GM23338 (cell line): ENCODE results near the gene SMARCE1. TPM values are rescaled to one million over a fixed set of nuclear protein-coding genes. Genes with fewer than 3 reads are reported as not detected.

ENCODE experiments used
- ATAC-seq: fragments of 200-7000 bp; cut with Tn5 transposase; 3 replicates; pipeline ENCODE4 v1.9.1; 2020
- DNase-seq: peaks from one replicate; pipeline ENCODE4 v3.0.0-alpha.2; 2015; ENCODE audit warnings: low spot score
- H2AFZ ChIP-seq: fragments of 200-600 bp; sonication (generic); 2 replicates; pipeline ENCODE4 v1.8.0; 2016; ENCODE audit warnings: antibody characterized with exemption, mild to moderate bottlenecking, moderate library complexity
- H3F3A ChIP-seq: fragments of 200-600 bp; sonication (generic); replicated peaks from 2 replicates; pipeline ENCODE4 v1.8.0; 2017; ENCODE audit warnings: antibody characterized with exemption, mixed run types, low read depth
- H3K27ac ChIP-seq: fragments of 200-600 bp; sonication (generic); 2 replicates; pipeline ENCODE4 v1.6.1; 2016; ENCODE audit warnings: low read depth
- H3K27me3 ChIP-seq: fragments of 200-600 bp; sonication (generic); 2 replicates; pipeline ENCODE4 v1.8.0; 2016; ENCODE audit warnings: mild to moderate bottlenecking, mixed run types, moderate library complexity; ENCODE audit not compliant: insufficient read depth
- H3K36me3 ChIP-seq: fragments of 200-600 bp; sonication (generic); 2 replicates; pipeline ENCODE4 v1.8.0; 2016; ENCODE audit warnings: mild to moderate bottlenecking; ENCODE audit not compliant: insufficient read depth
- H3K4me1 ChIP-seq: fragments of 200-600 bp; sonication (generic); 2 replicates; pipeline ENCODE4 v1.8.0; 2016; ENCODE audit warnings: mild to moderate bottlenecking, moderate library complexity; ENCODE audit not compliant: insufficient read depth
- H3K4me2 ChIP-seq: fragments of 200-600 bp; sonication (generic); 2 replicates; pipeline ENCODE4 v1.7.1; 2017; ENCODE audit warnings: mixed run types
- H3K4me3 ChIP-seq: fragments of 200-600 bp; sonication (generic); 2 replicates; pipeline ENCODE4 v1.6.1; 2016; ENCODE audit warnings: mixed run types
- H3K79me2 ChIP-seq: fragments of 200-600 bp; sonication (generic); replicated peaks from 2 replicates; pipeline ENCODE4 v1.8.0; 2017; ENCODE audit warnings: mild to moderate bottlenecking; ENCODE audit not compliant: insufficient read depth
- H3K9me2 ChIP-seq: fragments of 200-600 bp; sonication (generic); 2 replicates; pipeline ENCODE4 v1.8.0; 2017; ENCODE audit not compliant: insufficient read depth
- H4K20me1 ChIP-seq: fragments of 200-600 bp; sonication (generic); replicated peaks from 2 replicates; pipeline ENCODE4 v1.8.0; 2017; ENCODE audit warnings: mild to moderate bottlenecking; ENCODE audit not compliant: insufficient read depth
- H3K27ac Mint-ChIP-seq: 2 replicates; pipeline ENCODE4 v1.8.0; 2020; ENCODE audit warnings: inconsistent platforms, mild to moderate bottlenecking, moderate library complexity, mixed read lengths
- H3K27me3 Mint-ChIP-seq: 3 replicates; pipeline ENCODE4 v1.8.0; 2022; ENCODE audit warnings: low read depth, mild to moderate bottlenecking, moderate library complexity, mixed read lengths, inconsistent platforms; ENCODE audit not compliant: insufficient read depth, poor library complexity
- H3K36me3 Mint-ChIP-seq: 3 replicates; pipeline ENCODE4 v1.8.0; 2021; ENCODE audit warnings: low read depth, mild to moderate bottlenecking, inconsistent platforms, moderate library complexity, mixed read lengths
- H3K4me1 Mint-ChIP-seq: 3 replicates; pipeline ENCODE4 v1.8.0; 2020; ENCODE audit warnings: mild to moderate bottlenecking, inconsistent platforms, mixed read lengths
- H3K4me3 Mint-ChIP-seq: 3 replicates; pipeline ENCODE4 v1.8.0; 2021; ENCODE audit warnings: moderate library complexity, mild to moderate bottlenecking, inconsistent platforms, mixed read lengths
- H3K9me3 Mint-ChIP-seq: 3 replicates; pipeline ENCODE4 v1.8.0; 2020; ENCODE audit warnings: moderate library complexity, mild to moderate bottlenecking, inconsistent platforms, mixed read lengths
- CREB1 ChIP-seq: fragments of 250-450 bp; sonication (Bioruptor Pico); IDR thresholded peaks from 2 replicates; pipeline ENCODE4 v1.5.0; 2020; ENCODE audit warnings: low read depth, mild to moderate bottlenecking, moderate library complexity
- CTCF ChIP-seq, 2 experiments: fragments of 200-600 bp in 1 of 2; sonication (generic) in 1 of 2; conservative IDR thresholded peaks; 2 replicates each; pipeline versions ENCODE4 v1.5.1 to v1.6.1; 2016 to 2017; ENCODE audit warnings: antibody characterized with exemption in 2 of 2, low read depth in 2 of 2, mild to moderate bottlenecking in 2 of 2, moderate library complexity in 1 of 2
- JUNB ChIP-seq: IDR thresholded peaks from one replicate; pipeline ENCODE4 v1.6.1; 2016; ENCODE audit warnings: antibody characterized with exemption; ENCODE audit not compliant: unreplicated experiment
- REST ChIP-seq: IDR thresholded peaks from one replicate; pipeline ENCODE4 v1.6.1; 2018; ENCODE audit warnings: antibody characterized with exemption; ENCODE audit not compliant: unreplicated experiment
- STAT1 ChIP-seq: IDR thresholded peaks from one replicate; pipeline ENCODE4 v1.6.1; 2016; ENCODE audit warnings: antibody characterized with exemption; ENCODE audit not compliant: unreplicated experiment
- ZNF462 ChIP-seq: fragments of 250-450 bp; sonication (Bioruptor Pico); IDR thresholded peaks from 2 replicates; pipeline ENCODE4 v1.5.0; 2020; ENCODE audit warnings: mild to moderate bottlenecking, moderate library complexity
- polyA plus RNA-seq: library from polyadenylated mRNA; unstranded; fragments of >200 nt; fragmentation: Nextera tagmentation; extraction: Ambion mirVana; gene quantifications from 2 replicates; pipeline ENCODE4 v1.2.1, GENCODE V29; 2016
- total RNA-seq: library from RNA; depleted of rRNA; stranded (reverse); fragments of >200 nt; shearing (Covaris generic); gene quantifications from 2 replicates; pipeline ENCODE4 v1.2.3, GENCODE V29; 2014

SMARCE1 gene
- total and polyA plus RNA-seq, 2 experiments from 2014 or later, result 101 to 258 TPM

- no peak for TF ChIP-seq ZNF462
Observed at GRCh38 chr17:40597556-40598300, 49.9 kb downstream of the SMARCE1 start (continued).

- peaks cover 4% of the 10 kb centered on the region; the same call in 1 of the 2 replicates for H3K4me1 ChIP-seq
- H3K4me3 ChIP-seq, result no peak overlapping the region
- H3K36me3 Mint-ChIP-seq, result no peaks in the 10 kb centered on the region
- TF ChIP-seq JUNB, result no peak
- no peak for TF ChIP-seq CREB1 (CRISPR knock-in tag)
- TF ChIP-seq STAT1, result no peak
- no peak for TF ChIP-seq REST
- no peak for TF ChIP-seq CTCF (conservative IDR thresholded peaks at IDR 0.05; ENCODE audit: low read depth in 2 of 2)
Observed at GRCh38 chr17:40597156-40597555, 50.5 kb downstream of the SMARCE1 start.

More at GRCh38 chr17:40597156-40597555, 50.5 kb downstream of the SMARCE1 start:
- Mint-ChIP-seq H3K4me3 (no peak overlapping the region), H3K4me1 (peaks cover 5% of the 10 kb centered on the region; the same call in 2 of the 3 replicates), H3K27ac (no peak overlapping the region), H3K27me3 (peaks cover 3% of the 10 kb centered on the region), H3K9me3 (no peaks in the 10 kb centered on the region)
- H3K27me3 ChIP-seq, result no peaks in the 10 kb centered on the region
- no peak overlapping the region for H3K27ac ChIP-seq
- no peak overlapping the region for H2AFZ ChIP-seq
- ATAC-seq, result no peak
- H3K36me3 ChIP-seq, result no peaks in the 10 kb centered on the region
- no peak for DNase-seq
- no peaks in the 10 kb centered on the region for H4K20me1 ChIP-seq
- no peaks in the 10 kb centered on the region for H3K79me2 ChIP-seq
- no peaks in the 10 kb centered on the region for H3F3A ChIP-seq
- no peak overlapping the region for H3K4me2 ChIP-seq
- no peaks in the 10 kb centered on the region for H3K9me2 ChIP-seq
